Activated T-helper 1 cell treated with anti-CD3 and anti-CD28 coated beads, Interleukin-2, amount 50 U/mL, for 16 hours (primary cell): ENCODE data around the gene YBEY.
A peak's percentile ranks its signal among the peaks of the same experiment; 100 is the strongest.
"Not testable (repeated sequence)": the region's sequence is repeated elsewhere in the genome, so short reads cannot be mapped to it uniquely, and the experiment has no call there.

Experiments used
- DNase-seq, 2 donors: peaks; one replicate each; pipeline ENCODE4 v3.0.0-alpha.2; 2020; ENCODE audit warnings: low read depth in 1 of 2, low spot score in 1 of 2

YBEY gene

DNA sequence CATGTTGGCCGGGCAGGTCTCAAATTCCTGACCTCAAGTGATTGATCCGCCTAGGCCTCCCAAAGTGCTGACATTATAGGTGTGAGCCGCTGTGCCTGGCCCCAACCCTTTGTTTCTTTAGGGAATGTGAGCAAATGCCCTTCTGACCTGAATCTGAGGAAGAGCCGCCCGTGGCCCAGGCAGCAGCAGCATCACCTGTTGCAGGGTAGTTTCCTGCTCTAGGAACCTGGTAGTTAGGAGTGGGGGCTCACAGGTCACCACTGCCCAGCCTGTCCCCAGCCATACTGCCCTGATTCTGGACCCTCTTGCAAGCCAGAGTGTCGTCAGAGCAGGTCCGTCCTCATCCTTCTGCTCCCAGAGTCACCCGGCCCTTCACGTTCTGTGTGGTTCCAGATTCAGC lies 13.0 kb downstream of the YBEY start:
- DNase-seq = no peak

DNA sequence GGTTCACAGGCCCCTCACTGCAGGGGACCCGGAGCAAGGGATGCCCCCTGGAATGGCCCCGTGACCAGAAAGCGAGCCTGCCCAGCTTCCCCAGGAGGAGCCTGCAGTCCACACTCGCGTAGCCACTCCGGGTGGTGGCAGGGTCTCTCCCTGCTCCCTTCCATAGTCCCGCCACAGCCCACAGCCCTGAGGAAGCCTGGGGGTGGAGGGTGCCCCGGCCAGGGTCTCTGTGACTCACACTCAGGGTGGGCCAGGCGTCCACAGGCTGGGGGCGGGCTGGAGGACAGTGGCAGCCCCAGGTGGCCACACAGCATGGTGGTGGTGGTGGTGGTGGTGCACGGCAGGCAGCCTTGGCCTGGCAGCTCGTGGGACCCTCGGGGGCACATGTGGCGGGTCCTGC lies 15.6 kb downstream of the YBEY start:
- DNase-seq = no peak

DNA sequence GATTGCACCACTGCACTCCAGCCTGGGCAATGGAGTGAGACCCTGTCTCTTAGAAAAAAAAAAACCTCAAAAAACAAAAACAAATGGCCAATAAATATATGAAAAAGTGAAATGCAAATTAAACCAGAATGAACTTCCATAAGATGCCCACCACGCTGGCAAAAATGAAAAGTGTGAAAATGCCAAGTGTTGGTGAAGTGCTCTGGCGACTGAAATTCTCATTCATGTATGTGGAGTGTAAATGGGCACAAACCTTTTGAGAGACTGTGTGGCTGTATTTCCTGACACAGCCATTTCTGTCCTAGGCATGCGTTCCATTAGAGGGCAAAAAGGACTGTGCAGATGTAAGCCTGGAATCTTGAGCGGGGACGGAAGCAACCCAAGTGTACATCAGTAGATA lies 18.3 kb downstream of the YBEY start:
- no peak for DNase-seq

DNA sequence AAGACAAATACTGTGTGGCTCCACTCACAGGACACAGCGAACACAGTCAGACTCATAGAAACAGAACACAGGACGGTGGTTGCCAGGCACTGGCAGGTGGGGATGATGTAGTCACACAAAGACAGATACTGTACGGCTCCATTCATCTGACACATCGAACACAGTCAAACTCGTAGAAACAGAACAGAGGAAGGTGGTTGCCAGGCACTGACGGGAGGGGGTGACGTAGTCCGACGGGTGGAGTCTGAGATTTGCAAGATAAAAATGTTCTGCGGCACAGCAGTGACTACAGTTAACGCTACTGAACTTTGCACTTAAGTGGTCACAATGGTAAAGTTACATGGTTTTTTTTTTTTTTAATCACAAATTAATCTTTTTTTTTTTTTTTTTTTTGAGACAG lies 18.8 kb downstream of the YBEY start:
- DNase-seq = no peak

DNA sequence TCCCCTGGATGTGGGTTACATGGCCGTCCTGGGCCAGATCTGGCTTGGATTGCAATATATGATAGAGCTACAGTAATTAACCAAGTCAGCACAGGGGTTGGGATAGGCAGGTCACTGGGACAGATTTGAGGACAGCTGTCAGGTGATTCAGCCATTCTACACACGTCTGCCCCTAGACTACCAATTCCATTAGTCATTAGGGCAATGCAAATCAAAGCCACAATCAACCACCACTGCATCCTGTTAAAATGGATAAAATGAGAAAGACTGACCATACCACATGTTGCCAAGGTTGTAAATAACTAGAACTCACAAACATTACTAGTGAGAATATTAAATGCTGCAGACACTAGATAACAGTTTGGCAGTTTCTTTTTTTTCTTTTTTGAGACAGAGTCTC lies 21.5 kb downstream of the YBEY start:
- no peak for DNase-seq

DNA sequence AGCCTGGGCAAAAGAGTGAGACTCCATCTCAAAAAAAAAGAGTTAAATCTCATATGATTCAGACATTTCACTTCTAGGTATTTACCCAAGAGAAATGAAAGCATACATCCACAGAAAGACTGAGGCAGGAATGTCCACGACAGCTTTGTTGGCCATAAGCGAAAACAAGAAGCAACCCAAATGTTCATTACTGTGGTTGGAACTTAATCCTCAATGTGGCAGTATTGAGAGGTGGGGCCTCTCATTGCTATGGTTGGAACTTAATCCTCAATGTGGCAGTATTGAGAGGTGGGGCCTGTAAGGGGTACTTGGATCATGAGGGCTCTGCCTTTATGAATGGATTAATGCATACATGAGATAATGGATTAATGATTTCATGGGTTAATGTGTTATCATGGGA lies 22.3 kb downstream of the YBEY start:
- no peak for DNase-seq

DNA sequence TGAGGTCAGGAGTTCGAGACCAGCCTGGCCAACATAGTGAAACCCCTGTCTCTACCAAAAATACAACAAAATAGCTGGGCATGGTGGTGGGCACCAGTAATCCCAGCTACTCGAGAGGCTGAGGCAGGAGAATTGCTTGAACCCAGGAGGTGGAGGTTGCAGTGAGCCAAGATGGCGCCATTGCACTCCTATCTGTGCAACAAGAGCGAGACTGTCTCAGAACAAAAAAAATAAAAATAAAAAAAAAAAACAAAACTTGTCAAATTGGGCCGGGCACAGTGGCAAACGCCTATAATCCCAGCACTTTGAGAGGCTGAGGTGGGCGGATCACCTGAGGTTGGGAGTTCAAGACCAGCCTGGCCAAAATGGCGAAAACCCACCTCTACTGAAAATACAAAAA lies 24.1 kb downstream of the YBEY start:
- DNase-seq = not testable (repeated sequence)

DNA sequence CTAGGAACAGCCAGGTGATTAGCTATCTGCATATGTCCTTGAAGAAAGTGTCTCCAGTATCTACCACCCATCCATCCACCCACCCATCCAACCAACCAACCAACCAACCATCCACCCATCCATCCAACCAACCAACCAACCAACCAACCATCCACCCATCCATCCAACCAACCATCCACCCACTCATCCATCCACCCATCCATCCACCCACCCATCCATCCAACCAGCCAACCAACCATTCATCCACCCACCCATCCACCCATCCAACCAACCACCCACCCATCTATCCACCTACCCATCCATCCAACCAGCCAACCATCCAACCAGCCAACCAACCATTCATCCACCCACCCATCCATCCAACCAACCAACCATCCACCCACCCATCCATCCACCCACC lies 25.4 kb downstream of the YBEY start:
- DNase-seq = no peak

DNA sequence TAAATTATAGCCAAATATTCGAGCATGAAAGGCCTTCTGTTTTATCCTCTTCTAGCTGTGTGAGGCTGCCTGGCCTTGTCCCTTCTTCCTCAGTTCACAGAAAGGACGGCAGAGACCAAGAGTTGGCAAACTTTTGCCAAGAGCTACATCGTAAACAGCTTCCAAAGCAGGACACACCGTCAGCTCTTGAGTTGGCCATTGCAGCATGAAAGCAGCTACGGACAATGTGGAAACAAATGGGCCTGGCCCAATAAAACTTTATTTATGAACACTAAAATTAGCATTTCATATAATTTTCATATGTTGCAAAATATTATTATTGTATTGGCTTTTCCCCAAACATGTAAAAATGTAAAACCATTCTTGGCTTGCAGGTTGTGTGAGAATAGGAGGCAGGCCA lies 26.8 kb downstream of the YBEY start:
- DNase-seq = no peak

DNA sequence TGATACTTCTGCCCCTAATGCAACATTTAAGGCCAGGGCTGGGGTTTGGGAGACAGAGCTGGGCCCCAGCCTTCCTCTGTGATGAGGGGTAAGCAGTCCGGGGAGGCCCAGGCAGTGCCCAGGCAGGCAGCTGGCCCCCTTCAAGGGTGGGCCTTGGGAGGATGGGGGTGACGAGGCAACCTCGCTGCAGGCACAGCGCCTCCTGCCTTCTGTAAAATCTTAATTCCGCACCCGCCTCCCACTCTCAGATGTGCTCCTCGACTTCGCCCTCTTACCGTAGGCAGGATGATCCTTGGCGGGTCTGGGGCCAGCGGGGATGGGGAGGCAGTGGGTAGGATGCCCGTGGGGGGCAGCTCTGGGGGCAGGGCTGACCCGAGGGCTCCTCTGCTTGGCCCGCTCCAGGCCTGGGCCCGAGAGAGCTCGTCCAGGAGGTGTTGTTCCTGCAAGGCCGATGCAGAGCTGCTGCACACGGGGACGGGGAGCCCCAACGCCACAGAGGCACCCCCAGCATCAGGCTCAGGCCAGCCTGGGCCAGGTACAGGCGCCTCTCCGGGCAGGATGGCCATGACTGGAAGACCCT lies 28.4 kb downstream of the YBEY start:
- no peak for DNase-seq

DNA sequence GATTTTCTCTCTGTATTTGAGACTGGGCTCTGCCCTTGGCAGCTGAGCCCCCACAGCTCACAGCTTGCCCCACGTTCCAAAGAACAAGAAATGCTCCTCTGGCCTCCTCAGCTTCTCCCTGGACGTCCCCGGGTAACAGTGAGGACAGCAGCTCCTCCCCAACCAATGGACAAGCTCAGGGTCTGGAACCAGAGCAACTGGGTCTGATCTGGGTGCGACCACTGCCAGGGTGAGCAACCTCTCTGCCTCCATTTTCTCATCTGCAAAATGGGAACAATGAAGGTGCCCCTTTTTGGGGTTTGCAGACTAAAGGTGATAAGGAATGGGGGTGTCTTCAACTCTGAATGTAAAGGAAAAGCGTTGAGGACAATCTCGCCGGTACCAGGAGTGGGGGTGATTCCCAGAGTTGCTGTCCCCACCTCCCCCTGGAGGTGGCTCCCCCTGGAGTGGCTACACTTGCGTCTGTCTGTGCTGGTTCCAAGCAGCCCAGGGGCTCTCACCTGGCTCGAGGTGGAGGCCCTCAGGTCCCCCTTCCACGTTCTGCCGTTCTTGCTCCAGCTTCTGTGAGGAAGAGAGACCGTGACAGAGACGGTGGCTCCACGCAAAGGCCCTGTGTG lies 30.7 kb downstream of the YBEY start:
- DNase-seq = no peak

DNA sequence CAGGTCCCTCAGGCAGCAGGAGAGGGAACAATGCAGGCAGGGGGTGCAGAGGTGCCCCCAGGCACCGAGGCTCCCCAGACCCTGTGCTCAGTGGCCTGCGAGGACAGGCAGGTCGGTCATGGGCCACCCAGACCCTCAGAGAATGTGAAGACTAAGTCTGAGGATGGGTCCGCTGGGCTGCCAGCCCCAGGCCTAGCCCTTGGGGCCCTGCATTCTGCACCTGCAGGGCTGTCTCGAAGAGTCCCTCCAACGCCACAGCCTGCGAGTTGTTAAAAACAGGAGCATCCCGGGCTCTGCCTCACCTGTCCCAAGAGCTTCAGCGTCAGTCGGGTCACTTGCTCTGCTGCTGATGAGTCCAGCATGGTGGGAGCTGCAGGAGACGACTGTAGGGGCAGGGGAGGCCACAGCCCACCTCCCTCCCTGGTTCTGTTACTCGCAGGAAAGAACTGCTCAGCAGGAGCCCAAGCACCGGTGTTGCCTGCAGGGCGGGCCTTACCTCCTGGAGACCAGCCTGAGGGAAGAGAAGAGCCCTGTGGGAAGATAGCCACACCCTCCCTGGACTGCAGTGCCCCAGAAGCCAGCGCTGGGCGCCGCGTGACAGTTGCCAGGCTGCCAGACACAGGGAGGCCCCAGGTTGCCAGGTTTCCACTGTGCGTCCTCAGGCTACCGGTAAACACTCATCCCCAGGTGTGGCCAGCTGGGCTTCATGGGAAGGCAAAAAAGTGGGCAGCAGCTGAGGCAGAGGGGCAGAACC lies 31.7 kb downstream of the YBEY start:
- no peak for DNase-seq

DNA sequence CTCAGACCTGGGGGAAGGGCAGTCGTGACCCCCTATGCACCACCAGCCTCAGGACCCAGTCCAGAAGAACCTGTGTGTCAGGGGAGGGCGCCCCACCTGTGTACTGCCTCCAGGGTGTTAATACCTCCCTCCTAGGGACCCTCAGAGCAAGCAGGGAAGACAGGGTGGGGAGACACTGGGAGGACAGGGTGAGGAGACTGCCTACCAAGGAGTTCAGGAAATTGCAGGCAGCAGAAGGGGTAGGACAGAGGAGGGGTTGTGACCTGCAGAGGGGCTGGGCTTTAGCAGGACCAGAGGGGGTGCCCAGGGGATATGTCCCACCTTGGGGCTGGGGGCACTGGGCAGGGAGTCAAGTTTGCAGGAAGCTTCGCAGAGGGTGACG lies 32.3 kb downstream of the YBEY start:
- no peak for DNase-seq

DNA sequence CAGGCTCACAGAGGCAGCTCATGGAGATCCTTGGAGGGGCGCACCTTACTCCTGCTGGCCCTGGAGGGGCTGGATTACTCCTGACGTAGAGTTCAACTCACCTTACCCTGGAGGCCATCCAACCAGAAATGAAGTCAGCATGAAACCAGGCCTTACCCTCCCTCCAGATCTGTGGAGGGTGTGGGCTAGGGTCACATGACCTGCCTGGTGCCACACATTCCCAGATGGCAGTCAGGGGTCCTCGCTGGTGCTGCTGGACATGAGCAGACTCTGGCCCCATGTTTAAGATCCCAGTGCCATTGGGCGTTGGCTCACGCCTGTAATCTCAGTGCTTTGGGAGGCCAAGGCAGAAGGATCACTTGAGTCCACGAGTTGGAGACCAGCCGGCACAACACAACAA lies 33.0 kb downstream of the YBEY start:
- DNase-seq = no peak

DNA sequence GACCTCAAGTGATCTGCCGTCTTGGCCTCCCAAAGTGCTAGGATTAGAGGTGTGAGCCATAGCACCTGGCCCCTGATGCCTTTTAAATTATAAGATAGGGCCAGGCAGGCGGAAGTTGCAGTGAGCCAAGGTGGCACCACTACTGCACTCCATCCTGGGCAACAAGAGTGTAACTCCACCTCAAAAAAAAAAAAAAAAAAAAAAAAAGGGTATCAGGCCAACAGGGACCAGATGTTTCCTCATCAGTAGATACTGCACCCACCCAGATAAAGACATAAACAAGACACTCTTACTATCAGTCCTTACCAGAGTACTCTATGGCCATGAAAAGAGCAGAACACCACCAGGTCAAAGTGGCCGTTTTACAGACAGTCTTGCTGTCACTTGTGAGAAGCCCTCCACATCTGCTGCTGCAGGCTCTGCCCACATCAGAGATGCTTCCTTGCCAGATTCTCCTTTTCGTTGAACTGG lies 34.2 kb downstream of the YBEY start:
- DNase-seq = no peak

DNA sequence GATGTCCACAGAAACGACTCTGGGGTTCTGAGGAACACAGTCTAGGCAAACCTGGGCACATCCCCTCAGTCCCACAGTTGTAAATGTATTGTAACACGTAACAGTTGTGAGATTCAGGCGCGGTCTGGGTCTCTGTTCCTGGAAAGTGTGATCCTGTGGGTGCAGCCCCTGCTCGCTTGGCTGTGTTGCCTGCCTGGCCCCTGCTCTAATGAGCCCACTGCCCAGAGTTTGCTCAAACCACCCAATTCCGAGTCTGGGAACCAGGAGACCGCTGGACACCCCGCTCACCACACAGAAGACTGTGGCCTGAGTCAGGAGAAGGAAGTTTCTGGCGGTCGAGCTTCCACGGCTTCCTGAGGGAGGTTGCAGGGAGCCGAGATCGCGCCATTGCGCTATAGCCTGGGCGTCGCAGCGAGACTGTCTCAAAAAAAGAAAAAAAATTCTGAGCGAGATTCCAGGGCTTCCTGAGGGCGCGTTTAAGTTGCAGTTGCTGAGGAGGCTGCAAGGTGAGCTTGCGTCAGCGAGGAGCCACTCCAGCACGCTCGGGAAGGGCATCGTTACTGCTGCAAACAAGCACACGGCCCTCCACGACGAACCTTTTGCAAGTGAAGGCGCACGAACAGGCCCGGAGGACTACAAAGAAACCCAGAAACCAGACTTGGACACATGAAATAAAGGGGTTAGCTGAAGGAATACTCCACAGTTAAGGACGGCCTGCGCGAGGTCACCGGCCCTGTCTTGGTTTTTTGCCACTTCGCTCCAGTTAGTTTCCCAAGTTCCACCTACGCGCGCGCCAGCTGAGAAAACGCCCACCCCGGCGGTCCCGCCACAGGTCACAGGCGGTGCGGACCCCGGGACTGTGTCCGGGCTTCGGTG lies 36.4 kb downstream of the YBEY start:
- no peak for DNase-seq

DNA sequence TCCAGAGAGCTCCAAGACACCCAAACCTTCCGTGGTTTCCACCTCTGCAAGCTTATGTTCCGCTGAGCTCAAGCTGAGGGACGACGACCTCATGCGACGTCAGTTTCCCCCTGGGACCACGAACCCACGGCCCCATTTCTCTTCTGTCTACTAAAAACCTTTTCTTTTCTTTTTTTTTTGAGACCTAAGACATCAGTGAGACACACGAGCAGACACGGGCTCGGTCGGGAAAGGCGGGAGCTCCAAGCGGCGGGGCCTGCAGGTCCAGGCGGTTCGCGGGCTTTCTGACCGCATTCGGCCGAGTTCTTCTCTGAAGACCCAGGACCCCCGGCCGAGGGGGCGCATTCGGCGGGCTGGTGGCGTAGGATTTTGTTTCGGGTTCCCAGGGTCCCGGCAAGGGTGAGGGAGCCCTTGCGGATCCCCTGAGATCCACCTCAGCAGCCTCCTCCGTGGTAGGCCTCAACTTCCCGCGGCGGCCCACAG lies 37.1 kb downstream of the YBEY start:
- DNase-seq = no peak

DNA sequence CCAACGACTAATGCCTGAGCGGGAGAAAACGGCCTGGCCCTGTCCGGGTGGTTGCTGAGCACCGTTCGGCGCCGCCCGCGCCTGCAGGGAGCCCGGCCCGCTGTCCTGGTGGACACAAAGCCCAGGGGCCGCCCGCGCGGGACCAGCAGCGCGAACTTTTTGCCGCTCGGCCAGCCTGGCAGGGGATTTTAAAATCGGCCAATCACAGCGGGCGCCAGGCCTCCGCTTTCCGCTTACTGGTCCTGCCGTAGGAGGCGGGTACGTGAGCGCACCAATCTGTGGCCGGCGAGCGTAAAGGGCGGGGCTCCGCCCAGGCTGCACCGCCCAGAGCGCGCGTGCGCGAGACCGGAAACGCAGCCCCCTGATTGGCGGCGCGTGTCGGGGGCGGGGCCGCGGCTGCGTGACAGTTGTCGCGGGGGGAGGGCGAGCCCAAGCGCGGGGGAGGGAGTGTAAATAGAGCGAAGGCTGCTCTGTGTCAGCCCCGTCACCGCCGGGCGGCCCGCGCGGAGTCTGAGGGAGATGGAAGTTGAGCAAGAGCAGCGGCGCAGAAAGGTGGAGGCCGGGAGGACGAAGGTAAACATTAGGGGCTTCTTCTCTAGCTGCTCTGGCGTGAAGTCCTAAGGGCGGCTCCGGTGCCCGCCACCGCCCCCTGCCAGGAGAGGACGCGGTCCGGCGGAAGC lies 37.7 kb downstream of the YBEY start, which contains the start of the genes C21orf58 and PCNT:
TSS of gene C21orf58 (minus strand) at position 161 of the 680 bp plus-strand sequence. CDS start 1,132 bp downstream, outside the sequence.
TSS of gene PCNT (plus strand) at position 447 of the 680 bp plus-strand sequence. CDS start at position 520, 73 bp downstream.
- DNase-seq = peak; percentile 93 to 98

DNA sequence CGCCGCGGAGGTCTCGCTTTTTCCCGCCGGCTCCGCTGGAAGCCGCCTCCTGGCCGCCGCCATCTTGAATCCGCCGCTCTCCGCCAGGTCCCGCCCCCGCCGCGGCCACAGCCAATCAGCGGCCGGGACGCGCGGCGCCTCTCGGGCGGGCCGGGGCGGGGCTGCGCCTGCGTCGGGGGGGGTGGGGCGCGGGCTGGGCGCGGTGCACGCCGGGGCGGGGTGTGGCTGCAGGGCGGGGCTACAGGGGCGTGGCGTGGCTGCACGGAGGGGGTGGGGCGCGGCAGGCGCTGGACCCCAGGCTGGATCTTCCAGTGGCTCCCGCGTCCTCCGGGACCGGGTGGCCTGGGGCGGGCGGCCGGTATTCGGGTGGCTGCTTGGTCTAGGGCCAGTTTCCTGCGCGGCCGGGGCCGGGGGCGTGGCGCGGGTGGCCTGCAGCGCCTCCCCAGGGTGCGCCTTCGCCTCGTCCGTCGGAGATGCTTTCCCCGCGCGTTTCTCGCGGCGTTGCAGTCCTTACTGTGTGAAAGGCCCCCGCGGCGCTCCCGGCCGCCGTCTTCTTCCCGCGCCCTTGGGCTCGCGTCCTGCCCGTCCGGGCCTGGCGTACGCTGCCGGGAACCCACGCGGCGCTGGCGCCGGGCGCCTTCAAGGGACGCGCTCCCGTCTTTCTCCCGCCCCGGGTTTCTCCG lies 38.4 kb downstream of the YBEY start:
- DNase-seq = peak; percentile 82 to 85
